Nephron (organoid): ENCODE measurements around the gene L3MBTL1.

ENCODE experiments used
- H3K27ac Mint-ChIP-seq, 3 experiments: 2 replicates each; pipeline ENCODE4 v1.8.0; 2020; ENCODE audit warnings: mixed read lengths in 3 of 3, mild to moderate bottlenecking in 2 of 3, moderate library complexity in 1 of 3
- H3K27me3 Mint-ChIP-seq: 2 replicates; pipeline ENCODE4 v1.8.0; 2021; ENCODE audit warnings: low read depth, mild to moderate bottlenecking, moderate library complexity, mixed read lengths
- H3K36me3 Mint-ChIP-seq: 2 replicates; pipeline ENCODE4 v1.8.0; 2020; ENCODE audit warnings: low read depth, mixed read lengths
- H3K4me1 Mint-ChIP-seq: 2 replicates; pipeline ENCODE4 v1.8.0; 2020; ENCODE audit warnings: mixed read lengths
- H3K4me3 Mint-ChIP-seq, 3 experiments: 2 replicates each; pipeline ENCODE4 v1.8.0; 2020; ENCODE audit warnings: mild to moderate bottlenecking in 3 of 3, mixed read lengths in 3 of 3, moderate library complexity in 2 of 3
- H3K9me3 Mint-ChIP-seq: 2 replicates; pipeline ENCODE4 v1.8.0; 2020; ENCODE audit warnings: mixed read lengths
- TF ChIP-seq, protein P1 (sequence below), 3 experiments: fragments of 200-600 bp; sonication (generic); IDR thresholded peaks; one replicate each; pipeline ENCODE4 v1.5.0; 2021; ENCODE audit warnings: antibody characterized with exemption in 3 of 3; ENCODE audit not compliant: unreplicated experiment in 3 of 3

Gene L3MBTL1

DNA sequence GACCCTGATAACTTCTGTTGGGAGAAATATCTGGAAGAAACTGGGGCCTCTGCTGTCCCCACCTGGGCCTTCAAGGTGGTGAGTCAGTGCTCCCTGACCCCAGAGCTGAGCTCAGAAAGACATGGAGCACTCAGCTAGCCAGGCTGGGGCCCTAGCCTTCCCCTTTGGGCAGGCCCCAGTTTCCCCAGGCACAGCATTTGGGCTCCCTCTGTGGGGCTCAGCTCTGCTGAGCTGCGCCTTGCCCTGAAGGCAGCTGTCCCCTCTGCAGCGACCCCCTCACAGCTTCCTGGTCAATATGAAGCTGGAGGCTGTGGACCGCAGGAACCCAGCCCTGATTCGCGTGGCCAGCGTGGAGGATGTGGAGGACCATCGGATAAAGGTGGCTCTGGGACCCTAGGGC, 26.5 kb downstream of the L3MBTL1 start:
- TF ChIP-seq, protein P1, sequence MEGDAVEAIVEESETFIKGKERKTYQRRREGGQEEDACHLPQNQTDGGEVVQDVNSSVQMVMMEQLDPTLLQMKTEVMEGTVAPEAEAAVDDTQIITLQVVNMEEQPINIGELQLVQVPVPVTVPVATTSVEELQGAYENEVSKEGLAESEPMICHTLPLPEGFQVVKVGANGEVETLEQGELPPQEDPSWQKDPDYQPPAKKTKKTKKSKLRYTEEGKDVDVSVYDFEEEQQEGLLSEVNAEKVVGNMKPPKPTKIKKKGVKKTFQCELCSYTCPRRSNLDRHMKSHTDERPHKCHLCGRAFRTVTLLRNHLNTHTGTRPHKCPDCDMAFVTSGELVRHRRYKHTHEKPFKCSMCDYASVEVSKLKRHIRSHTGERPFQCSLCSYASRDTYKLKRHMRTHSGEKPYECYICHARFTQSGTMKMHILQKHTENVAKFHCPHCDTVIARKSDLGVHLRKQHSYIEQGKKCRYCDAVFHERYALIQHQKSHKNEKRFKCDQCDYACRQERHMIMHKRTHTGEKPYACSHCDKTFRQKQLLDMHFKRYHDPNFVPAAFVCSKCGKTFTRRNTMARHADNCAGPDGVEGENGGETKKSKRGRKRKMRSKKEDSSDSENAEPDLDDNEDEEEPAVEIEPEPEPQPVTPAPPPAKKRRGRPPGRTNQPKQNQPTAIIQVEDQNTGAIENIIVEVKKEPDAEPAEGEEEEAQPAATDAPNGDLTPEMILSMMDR (IDR thresholded peaks at IDR 0.05; ENCODE audit: unreplicated experiment in 3 of 3), result no peak
- Mint-ChIP-seq H3K27me3 (peaks cover 4% of the 10 kb centered on the region), H3K9me3 (no peaks in the 10 kb centered on the region), H3K27ac (no peak overlapping the region), H3K4me1 (no peaks in the 10 kb centered on the region), H3K4me3 (no peak overlapping the region), H3K36me3 (no peaks in the 10 kb centered on the region)

GRCh38 chr20:43534791-43535350, 27.4 kb downstream of the L3MBTL1 start:
- no peaks in the 10 kb centered on the region for H3K9me3 Mint-ChIP-seq
- H3K36me3 Mint-ChIP-seq, result no peaks in the 10 kb centered on the region
- peaks cover 4% of the 10 kb centered on the region for H3K27me3 Mint-ChIP-seq
- no peak overlapping the region for H3K4me3 Mint-ChIP-seq
- no peaks in the 10 kb centered on the region for H3K4me1 Mint-ChIP-seq
- no peak overlapping the region for H3K27ac Mint-ChIP-seq
- TF ChIP-seq, protein P1 (IDR thresholded peaks at IDR 0.05; ENCODE audit: unreplicated experiment in 3 of 3), result no peak

GRCh38 chr20:43535370-43536004, 28.0 kb downstream of the L3MBTL1 start:
- Mint-ChIP-seq H3K9me3 (no peaks in the 10 kb centered on the region), H3K4me3 (no peak overlapping the region), H3K4me1 (no peaks in the 10 kb centered on the region), H3K27ac (no peak overlapping the region), H3K36me3 (no peaks in the 10 kb centered on the region), H3K27me3 (peaks cover 4% of the 10 kb centered on the region)
- TF ChIP-seq, protein P1 (IDR thresholded peaks at IDR 0.05; ENCODE audit: unreplicated experiment in 3 of 3), result no peak

- no peak overlapping the region for H3K27ac Mint-ChIP-seq
- no peaks in the 10 kb centered on the region for H3K4me1 Mint-ChIP-seq
- TF ChIP-seq, protein P1 (IDR thresholded peaks at IDR 0.05; ENCODE audit: unreplicated experiment in 3 of 3), result no peak
- H3K9me3 Mint-ChIP-seq, result no peaks in the 10 kb centered on the region
- H3K27me3 Mint-ChIP-seq, result peaks cover 4% of the 10 kb centered on the region
- no peaks in the 10 kb centered on the region for H3K36me3 Mint-ChIP-seq
- H3K4me3 Mint-ChIP-seq, result no peak overlapping the region
Observed at GRCh38 chr20:43536041-43536816, 28.7 kb downstream of the L3MBTL1 start.

- TF ChIP-seq, protein P1 (IDR thresholded peaks at IDR 0.05; ENCODE audit: unreplicated experiment in 3 of 3), result no peak
- H3K9me3 Mint-ChIP-seq, result no peaks in the 10 kb centered on the region
- H3K27ac Mint-ChIP-seq, result no peak overlapping the region
- H3K27me3 Mint-ChIP-seq, result peaks cover 4% of the 10 kb centered on the region
- H3K36me3 Mint-ChIP-seq, result no peaks in the 10 kb centered on the region
- H3K4me1 Mint-ChIP-seq, result no peaks in the 10 kb centered on the region
- no peak overlapping the region for H3K4me3 Mint-ChIP-seq
Observed at GRCh38 chr20:43536817-43537440, 29.4 kb downstream of the L3MBTL1 start.
